Vagina (tissue), 2 donors: ENCODE measurements around the gene ARL6IP6. TPM values are rescaled to one million over a fixed set of nuclear protein-coding genes. Genes with fewer than 3 reads are reported as not detected.
"Not testable (repeated sequence)": the region's sequence is repeated elsewhere in the genome, so short reads cannot be mapped to it uniquely, and the experiment has no call there.

Experiments
- DNase-seq, 2 donors: peaks; one replicate each; pipeline ENCODE4 v3.0.0-alpha.2; 2017; ENCODE audit errors: extremely low spot score in 2 of 2
- H3K27ac ChIP-seq: fragments of 200-600 bp; sonication (generic); one replicate; pipeline ENCODE4 v1.5.1; 2019
- H3K27me3 ChIP-seq: fragments of 200-600 bp; sonication (generic); one replicate; pipeline ENCODE4 v1.5.1; 2019
- H3K36me3 ChIP-seq, 2 donors: fragments of 200-600 bp; sonication (generic); one replicate each; pipeline ENCODE4 v1.5.1; 2017 to 2019
- H3K4me1 ChIP-seq: fragments of 200-600 bp; sonication (generic); one replicate; pipeline ENCODE4 v1.5.1; 2019
- H3K4me3 ChIP-seq, 2 donors: fragments of 200-600 bp; sonication (generic); 1 replicate in 1 of 2; 2 replicates in 1 of 2; pipeline ENCODE4 v1.5.1; 2016 to 2019
- H3K9me3 ChIP-seq: fragments of 200-600 bp; sonication (generic); one replicate; pipeline ENCODE4 v1.5.1; 2019
- CTCF ChIP-seq, 3 experiments: fragments of 450-650 bp in 2 of 3; fragments of 200-600 bp in 1 of 3; sonication (generic) in 1 of 3; IDR thresholded peaks; one replicate each; pipeline ENCODE4 v1.5.1; 2017 to 2019; ENCODE audit warnings: antibody characterized with exemption in 3 of 3, mild to moderate bottlenecking in 2 of 3, moderate library complexity in 2 of 3
- POLR2A ChIP-seq, 2 donors: fragments of 450-650 bp; IDR thresholded peaks; one replicate each; pipeline ENCODE4 v1.6.1; 2017; ENCODE audit warnings: antibody characterized with exemption in 2 of 2, mild to moderate bottlenecking in 2 of 2, moderate library complexity in 2 of 2
- POLR2AphosphoS5 ChIP-seq, 2 donors: sonication (generic); formaldehyde crosslinking; IDR thresholded peaks; one replicate each; pipeline ENCODE4 v1.9.0; 2017; ENCODE audit warnings: antibody characterized with exemption in 2 of 2, mild to moderate bottlenecking in 2 of 2, low read depth in 1 of 2; ENCODE audit not compliant: insufficient read depth in 1 of 2
- intact Hi-C: fragments of 100-400 bp; cut with DNase I; formaldehyde crosslinking; loops from one replicate; pipeline ENCODE4 v1.15.1; 2023
- total RNA-seq: library from RNA; depleted of rRNA; stranded (reverse); fragments of >200 nt; gene quantifications from one replicate; pipeline ENCODE4 v1.2.3, GENCODE V29; 2016

The ARL6IP6 gene
- total RNA-seq, 1 donor from 2014 or later, result 15.2 TPM

GRCh38 chr2:152759290-152760072 is 41.1 kb downstream of the ARL6IP6 start:
- no peaks in the 10 kb centered on the region for H3K9me3 ChIP-seq
- intact Hi-C loops, result no loop called here
- no peak for DNase-seq
- H3K36me3 ChIP-seq, result peaks cover 0 to 10% of the 10 kb centered on the region in 2 donors
- no peaks in the 10 kb centered on the region for H3K27me3 ChIP-seq
- H3K4me1 ChIP-seq, result no peaks in the 10 kb centered on the region
- no peak overlapping the region for H3K27ac ChIP-seq
- H3K4me3 ChIP-seq, result no peak overlapping the region
- TF ChIP-seq CTCF (IDR thresholded peaks at IDR 0.05) (no peak), POLR2AphosphoS5 (IDR thresholded peaks at IDR 0.05; ENCODE audit: insufficient read depth in 1 of 2, low read depth in 1 of 2) (no peak), POLR2A (IDR thresholded peaks at IDR 0.05) (no peak)

- Histone ChIP-seq H3K36me3 (peaks cover 0 to 2% of the 10 kb centered on the region in 2 donors), H3K27ac (no peak overlapping the region), H3K9me3 (no peaks in the 10 kb centered on the region), H3K4me3 (no peak overlapping the region), H3K4me1 (no peaks in the 10 kb centered on the region), H3K27me3 (no peaks in the 10 kb centered on the region)
- intact Hi-C loops, result no loop called here
- DNase-seq, result no peak
- no peak for TF ChIP-seq POLR2A (IDR thresholded peaks at IDR 0.05)
- no peak for TF ChIP-seq POLR2AphosphoS5 (IDR thresholded peaks at IDR 0.05; ENCODE audit: insufficient read depth in 1 of 2, low read depth in 1 of 2)
- no peak for TF ChIP-seq CTCF (IDR thresholded peaks at IDR 0.05)
Observed at GRCh38 chr2:152761214-152761613, 42.8 kb downstream of the ARL6IP6 start.

- no peaks in the 10 kb centered on the region for H3K4me1 ChIP-seq
- H3K27me3 ChIP-seq, result no peaks in the 10 kb centered on the region
- intact Hi-C loops, result no loop called here
- no peak overlapping the region for H3K27ac ChIP-seq
- no peaks in the 10 kb centered on the region for H3K9me3 ChIP-seq
- no peak for DNase-seq
- no peak for TF ChIP-seq CTCF (IDR thresholded peaks at IDR 0.05)
- TF ChIP-seq POLR2AphosphoS5 (IDR thresholded peaks at IDR 0.05; ENCODE audit: insufficient read depth in 1 of 2, low read depth in 1 of 2), result no peak
- TF ChIP-seq POLR2A (IDR thresholded peaks at IDR 0.05), result no peak
- H3K36me3 ChIP-seq, result no peaks in the 10 kb centered on the region
- no peak overlapping the region for H3K4me3 ChIP-seq
Observed at GRCh38 chr2:152762202-152762601, 43.8 kb downstream of the ARL6IP6 start.

GRCh38 chr2:152763208-152763607 is 44.8 kb downstream of the ARL6IP6 start:
- H3K27ac ChIP-seq, H3K36me3 ChIP-seq, H3K9me3 ChIP-seq, DNase-seq, H3K27me3 ChIP-seq, intact Hi-C loops, H3K4me1 ChIP-seq, H3K4me3 ChIP-seq: not testable (repeated sequence)

GRCh38 chr2:152763651-152764050 is 45.2 kb downstream of the ARL6IP6 start:
- Histone ChIP-seq H3K9me3 (no peaks in the 10 kb centered on the region), H3K4me1 (no peaks in the 10 kb centered on the region), H3K36me3 (no peaks in the 10 kb centered on the region), H3K27me3 (no peaks in the 10 kb centered on the region), H3K27ac (no peak overlapping the region), H3K4me3 (no peak overlapping the region)
- no peak for DNase-seq
- intact Hi-C loops, result no loop called here
- no peak for TF ChIP-seq CTCF (IDR thresholded peaks at IDR 0.05)
- no peak for TF ChIP-seq POLR2AphosphoS5 (IDR thresholded peaks at IDR 0.05; ENCODE audit: insufficient read depth in 1 of 2, low read depth in 1 of 2)
- no peak for TF ChIP-seq POLR2A (IDR thresholded peaks at IDR 0.05)
